NCI-H128 (cell line): ENCODE results near the gene CXXC4.

Source experiments
- DNase-seq: peaks from one replicate; lab custom pipeline; 2025; ENCODE audit not compliant: unreplicated experiment; lab: John Stamatoyannopoulos, UW

CXXC4 gene

DNA sequence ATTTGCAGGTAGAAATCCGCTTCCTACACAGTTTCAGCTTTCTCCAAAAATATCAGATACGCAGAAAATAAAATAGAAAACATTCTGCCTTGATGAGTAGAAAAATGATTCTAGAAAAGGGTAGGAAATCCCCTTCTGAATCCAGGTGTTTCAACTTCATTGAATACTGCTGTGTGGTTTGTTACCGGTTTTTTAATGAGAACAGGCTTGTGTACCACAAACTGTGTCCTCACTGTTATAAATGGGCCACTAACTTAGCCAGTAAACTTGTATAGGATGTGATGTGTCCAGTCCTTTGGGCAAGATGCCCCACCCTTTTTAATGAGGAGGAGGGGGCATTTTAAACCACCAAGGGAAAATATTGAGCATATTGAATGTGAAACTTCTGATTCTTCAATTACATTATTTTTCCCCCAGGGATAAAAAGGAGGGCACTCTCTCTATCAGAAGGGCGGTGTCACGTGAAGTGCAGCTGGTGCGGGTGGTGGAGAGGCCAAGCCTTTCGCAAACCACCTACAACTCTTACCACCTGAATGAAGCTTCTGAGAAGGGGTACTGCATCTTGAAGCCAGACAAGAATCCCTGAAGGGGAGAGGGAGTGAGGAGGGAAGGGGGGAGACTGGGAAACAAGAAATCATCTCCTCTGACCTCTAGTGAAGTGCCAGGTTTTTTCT lies 4.5 kb downstream of the CXXC4 start:
- DNase-seq = no peak

DNA sequence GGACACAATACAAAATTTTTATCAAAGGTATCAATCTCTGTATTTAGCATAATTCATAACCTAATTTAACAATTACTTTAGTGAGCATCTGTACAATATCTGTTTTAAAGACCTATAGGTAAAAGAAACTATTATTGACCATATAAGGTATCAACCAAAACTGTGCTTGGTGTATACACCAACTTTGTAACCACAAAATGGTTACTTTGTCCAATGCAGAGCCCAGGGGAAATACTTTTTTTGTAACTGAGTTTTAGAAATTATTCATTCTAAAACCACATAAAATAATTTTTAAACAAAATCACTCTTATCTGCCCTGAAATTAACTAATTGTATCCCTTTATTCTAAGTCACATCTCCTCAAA lies 5.0 kb downstream of the CXXC4 start:
- DNase-seq = no peak

- DNase-seq = no peak
Observed at GRCh38 chr4:104488151-104488550, 6.5 kb downstream of the CXXC4 start.

DNA sequence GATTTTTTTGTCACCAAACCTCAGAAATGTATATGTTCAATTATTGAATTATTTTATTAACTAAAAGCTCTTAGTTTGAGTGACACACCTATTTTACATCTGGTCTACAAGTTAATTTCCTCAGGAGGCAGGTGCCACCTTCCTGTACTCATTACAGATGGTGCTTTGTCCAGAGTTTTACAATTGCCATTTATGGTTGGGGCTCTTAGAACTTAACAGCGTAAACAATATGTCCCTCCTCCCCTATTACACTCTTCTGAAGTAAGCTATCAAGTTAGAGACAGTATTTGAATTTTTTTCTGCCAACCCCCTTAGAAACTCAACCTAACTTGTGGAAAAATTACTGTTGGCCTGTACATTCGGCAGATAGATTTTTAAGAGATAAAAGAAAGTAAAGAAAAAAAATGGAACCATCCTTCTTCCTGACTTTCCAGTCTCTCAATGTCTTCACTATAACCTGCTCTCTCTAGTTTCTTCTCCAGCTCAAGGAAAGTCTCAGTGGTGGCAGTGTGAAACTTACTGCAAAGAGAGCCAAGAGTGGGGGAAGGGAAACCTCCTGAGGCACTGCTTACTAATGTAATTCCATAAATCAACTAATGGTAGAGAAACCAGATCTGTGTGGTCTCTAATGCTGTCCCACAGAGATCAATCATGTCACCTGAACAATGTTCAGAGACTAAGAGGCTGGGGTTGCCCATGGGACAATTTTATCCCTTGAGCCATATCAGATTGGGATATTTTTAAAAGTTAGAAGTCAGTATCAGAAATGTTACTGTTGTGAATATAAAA lies 7.8 kb downstream of the CXXC4 start:
- DNase-seq = no peak

DNA sequence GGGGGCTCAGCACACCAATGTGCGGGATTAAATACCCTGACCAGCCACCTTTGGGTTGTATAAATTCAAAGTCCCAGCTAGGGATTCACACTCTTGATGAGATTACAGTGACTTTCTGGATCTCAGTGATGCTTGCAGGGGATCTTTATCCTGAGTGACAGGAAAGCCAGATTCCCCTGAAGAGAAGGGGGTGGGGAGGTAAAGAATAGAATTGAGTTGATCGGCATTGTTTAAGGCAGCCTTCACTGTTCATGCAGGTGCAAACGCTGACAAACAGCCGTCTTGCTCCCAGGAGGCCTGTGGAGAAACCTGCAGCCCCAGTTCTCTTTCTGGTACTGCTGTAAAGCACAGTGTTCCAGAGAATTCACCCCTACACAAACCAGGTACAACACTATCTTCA lies 19.0 kb downstream of the CXXC4 start:
- DNase-seq = no peak

- no peak for DNase-seq
Observed at GRCh38 chr4:104472766-104473165, 21.9 kb downstream of the CXXC4 start.

GRCh38 chr4:104470770-104471169 lies 23.9 kb downstream of the CXXC4 start:
- no peak for DNase-seq

- DNase-seq = no peak
Observed at GRCh38 chr4:104469794-104470193, 24.9 kb downstream of the CXXC4 start.

DNA sequence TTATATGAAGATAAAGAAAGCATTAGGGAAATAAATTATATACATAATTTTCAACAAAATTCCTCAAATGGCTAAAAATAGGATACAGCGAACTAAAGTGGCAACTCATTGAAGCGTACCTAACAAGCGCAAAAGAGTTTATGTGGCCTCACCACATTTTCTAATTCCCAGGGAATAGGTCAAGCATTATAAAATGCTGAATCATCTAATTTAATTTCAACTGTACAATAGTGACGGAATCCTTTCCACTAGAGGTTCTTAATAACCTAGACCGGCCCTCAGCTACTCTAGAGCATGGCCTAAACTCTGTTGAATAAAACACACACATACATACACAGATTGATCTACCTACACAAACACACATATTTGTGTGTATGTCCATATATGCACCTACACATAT lies 29.1 kb downstream of the CXXC4 start:
- no peak for DNase-seq

- DNase-seq = no peak
Observed at GRCh38 chr4:104465201-104465600, 29.5 kb downstream of the CXXC4 start.

DNA sequence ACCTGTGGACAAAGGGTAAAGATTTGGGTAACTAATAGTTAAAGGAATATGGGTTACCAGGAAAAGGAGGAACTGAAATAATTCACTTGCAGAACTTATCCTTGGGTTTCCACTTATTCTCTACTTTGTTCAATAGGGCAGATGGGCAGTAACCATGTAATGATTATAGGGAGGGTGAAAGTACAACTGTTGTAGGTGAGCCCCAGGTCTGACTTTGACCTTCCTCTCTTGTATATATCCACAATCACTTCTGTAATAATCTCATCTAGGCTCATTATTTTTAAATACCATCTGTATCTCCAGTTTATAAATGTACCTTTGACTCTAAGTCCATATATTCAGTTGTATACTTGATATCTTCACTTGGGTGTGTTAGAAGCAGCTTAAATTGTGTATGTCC lies 32.1 kb downstream of the CXXC4 start:
- DNase-seq = no peak

GRCh38 chr4:104457308-104457981 lies 37.2 kb downstream of the CXXC4 start:
- DNase-seq = no peak

DNA sequence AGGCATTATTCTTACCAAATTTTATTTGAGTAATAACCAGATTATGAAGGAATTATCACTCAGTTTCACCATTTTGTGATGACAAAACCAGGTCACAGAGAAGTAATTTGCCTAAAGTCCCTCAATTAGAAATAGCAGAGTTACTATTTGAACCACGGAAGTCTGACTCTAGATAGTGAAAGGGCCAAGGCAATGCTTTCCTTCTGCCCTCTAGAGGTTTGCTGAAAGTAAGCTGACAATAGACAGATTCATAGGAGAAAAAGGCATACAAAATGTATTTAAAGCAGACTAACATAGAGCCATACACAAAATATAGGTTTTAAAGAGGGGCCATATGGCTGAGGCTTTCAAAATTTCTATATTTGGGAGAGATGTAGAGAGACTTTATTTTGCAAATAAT lies 43.1 kb downstream of the CXXC4 start:
- no peak for DNase-seq

GRCh38 chr4:104449537-104449936 lies 45.2 kb downstream of the CXXC4 start:
- DNase-seq = no peak

GRCh38 chr4:104447294-104447693 lies 47.4 kb downstream of the CXXC4 start:
- no peak for DNase-seq

DNA sequence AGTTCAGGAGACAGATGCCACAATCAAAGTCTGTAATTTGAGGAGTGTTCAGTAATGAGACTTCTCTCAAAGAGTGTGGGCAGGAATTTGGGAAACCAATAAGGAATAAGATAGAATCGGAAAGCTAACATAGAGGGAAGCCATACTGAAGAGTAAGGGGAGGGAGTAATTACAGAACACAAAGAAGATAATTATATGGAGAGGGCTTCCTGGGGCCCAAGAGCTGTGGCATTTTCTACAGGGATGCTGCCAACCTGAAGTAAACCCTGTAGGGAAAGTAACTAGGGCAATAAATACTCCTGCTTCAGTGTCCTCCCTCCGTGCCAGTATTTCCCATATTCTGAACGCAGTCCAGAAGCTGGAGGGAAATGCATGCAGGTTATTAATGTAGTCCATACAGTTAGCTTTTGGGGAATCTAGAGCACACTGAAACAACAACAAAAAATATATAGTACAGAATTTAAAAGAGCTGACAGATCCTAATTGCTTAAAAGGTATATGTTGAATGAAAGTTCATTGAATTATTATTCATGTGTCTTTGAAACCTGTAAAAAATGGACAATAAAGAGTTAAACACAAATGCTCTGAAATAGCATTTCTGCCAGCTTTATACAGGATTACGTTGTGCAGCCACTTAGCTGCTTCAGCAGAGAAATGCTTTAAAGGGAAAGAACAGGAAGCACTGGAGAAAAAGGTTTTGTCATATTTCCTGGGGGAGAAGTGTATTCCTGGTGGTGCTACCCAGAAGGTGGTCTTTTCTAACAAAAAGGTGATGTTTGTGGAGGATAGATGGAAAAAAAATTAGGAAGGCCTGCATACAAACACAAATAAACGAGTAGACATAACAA lies 48.0 kb downstream of the CXXC4 start:
- DNase-seq = no peak

DNA sequence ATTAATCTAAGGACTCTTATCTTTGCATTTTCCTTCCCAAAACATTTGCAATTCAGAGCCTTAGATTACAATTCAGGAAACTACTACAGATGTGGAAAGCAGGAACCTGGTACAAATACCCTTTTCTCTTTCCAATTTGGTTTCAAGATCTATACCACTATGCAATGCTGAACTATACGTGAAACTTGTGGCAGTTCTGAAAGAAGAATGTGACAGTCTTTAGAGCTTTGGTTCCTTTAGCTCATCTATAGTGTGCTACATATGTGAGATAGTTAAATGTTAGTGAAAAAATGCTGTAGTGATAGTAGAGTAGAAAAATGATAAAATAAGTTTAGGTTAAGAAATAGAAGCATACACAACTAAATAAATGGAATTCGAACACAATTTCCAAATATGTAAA lies 50.0 kb downstream of the CXXC4 start:
- DNase-seq = no peak

- DNase-seq = no peak
Observed at GRCh38 chr4:104436542-104436941, 58.2 kb downstream of the CXXC4 start.

DNA sequence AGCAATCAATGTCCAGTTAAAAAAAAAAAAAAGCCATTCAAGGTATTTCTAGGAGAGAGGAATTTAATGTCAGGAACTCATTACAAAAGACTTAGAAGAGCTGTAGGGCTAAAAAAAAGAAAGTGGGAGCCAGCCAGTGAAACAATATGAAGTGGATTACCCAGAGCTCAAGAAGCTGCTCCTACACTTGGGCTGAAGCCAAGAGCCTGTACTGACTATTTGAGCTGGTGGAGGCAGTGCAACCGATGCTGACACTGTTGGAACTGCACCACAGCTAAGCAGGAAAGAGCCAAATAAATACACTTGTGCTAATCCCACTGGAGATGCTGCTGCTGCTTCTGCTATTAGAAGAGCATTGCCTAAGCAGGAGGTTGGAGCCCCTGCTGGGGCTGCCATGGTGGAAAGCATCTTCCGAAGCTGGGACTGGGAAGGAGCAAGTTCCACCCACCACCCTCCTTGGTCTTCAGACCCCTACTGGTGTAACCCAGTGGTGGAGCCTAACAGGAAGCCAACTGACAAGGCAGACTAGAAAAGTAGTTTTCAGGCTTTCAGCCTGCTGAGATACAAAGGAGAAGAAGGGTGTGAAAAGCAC lies 65.4 kb downstream of the CXXC4 start:
- DNase-seq = no peak

GRCh38 chr4:104425948-104426347 lies 68.7 kb downstream of the CXXC4 start:
- no peak for DNase-seq

- no peak for DNase-seq
Observed at GRCh38 chr4:104424989-104425388, 69.7 kb downstream of the CXXC4 start.
